Measurements from ENCODE around the gene QKI.

GRCh38 chr6:163406366-163406765, 8.2 kb upstream of the QKI start:
- TF ChIP-seq, protein P1, sequence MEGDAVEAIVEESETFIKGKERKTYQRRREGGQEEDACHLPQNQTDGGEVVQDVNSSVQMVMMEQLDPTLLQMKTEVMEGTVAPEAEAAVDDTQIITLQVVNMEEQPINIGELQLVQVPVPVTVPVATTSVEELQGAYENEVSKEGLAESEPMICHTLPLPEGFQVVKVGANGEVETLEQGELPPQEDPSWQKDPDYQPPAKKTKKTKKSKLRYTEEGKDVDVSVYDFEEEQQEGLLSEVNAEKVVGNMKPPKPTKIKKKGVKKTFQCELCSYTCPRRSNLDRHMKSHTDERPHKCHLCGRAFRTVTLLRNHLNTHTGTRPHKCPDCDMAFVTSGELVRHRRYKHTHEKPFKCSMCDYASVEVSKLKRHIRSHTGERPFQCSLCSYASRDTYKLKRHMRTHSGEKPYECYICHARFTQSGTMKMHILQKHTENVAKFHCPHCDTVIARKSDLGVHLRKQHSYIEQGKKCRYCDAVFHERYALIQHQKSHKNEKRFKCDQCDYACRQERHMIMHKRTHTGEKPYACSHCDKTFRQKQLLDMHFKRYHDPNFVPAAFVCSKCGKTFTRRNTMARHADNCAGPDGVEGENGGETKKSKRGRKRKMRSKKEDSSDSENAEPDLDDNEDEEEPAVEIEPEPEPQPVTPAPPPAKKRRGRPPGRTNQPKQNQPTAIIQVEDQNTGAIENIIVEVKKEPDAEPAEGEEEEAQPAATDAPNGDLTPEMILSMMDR (IDR thresholded peaks at IDR 0.05 in 2 of 3, conservative IDR thresholded peaks at IDR 0.05 in 1 of 3; ENCODE audit: control insufficient read depth in 2 of 3, extremely low read depth in 1 of 3, insufficient read depth in 1 of 3, low read depth in 3 of 3, low read length in 3 of 3), result no peak
- no peak for TF ChIP-seq POLR2A (IDR thresholded peaks at IDR 0.05; ENCODE audit: low read depth, low read length)
- no peak for TF ChIP-seq IKZF2 (IDR thresholded peaks at IDR 0.05)
- TF ChIP-seq NFIC (IDR thresholded peaks at IDR 0.05; ENCODE audit: low read depth, low read length), result no peak
- TF ChIP-seq CEBPZ (IDR thresholded peaks at IDR 0.05; ENCODE audit: low read depth, low read length), result no peak
- no peak for TF ChIP-seq GABPA (IDR thresholded peaks at IDR 0.05; ENCODE audit: low read depth)
- no peak for TF ChIP-seq SP1 (IDR thresholded peaks at IDR 0.05; ENCODE audit: low read depth, low read length)
- no peak for TF ChIP-seq FOS (IDR thresholded peaks at IDR 0.05; ENCODE audit: borderline replicate concordance, extremely low read depth, insufficient read length)
- TF ChIP-seq, protein P2, sequence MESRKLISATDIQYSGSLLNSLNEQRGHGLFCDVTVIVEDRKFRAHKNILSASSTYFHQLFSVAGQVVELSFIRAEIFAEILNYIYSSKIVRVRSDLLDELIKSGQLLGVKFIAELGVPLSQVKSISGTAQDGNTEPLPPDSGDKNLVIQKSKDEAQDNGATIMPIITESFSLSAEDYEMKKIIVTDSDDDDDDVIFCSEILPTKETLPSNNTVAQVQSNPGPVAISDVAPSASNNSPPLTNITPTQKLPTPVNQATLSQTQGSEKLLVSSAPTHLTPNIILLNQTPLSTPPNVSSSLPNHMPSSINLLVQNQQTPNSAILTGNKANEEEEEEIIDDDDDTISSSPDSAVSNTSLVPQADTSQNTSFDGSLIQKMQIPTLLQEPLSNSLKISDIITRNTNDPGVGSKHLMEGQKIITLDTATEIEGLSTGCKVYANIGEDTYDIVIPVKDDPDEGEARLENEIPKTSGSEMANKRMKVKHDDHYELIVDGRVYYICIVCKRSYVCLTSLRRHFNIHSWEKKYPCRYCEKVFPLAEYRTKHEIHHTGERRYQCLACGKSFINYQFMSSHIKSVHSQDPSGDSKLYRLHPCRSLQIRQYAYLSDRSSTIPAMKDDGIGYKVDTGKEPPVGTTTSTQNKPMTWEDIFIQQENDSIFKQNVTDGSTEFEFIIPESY (IDR thresholded peaks at IDR 0.05), result no peak
- no peak for TF ChIP-seq POLR2AphosphoS5 (IDR thresholded peaks at IDR 0.05; ENCODE audit: low read length)
- no peak for TF ChIP-seq GATAD2B (conservative IDR thresholded peaks at IDR 0.05; ENCODE audit: low read depth)
- TF ChIP-seq E2F4 (IDR thresholded peaks at IDR 0.05; ENCODE audit: low read depth, low read length), result no peak
